PFSK-1 (cell line): ENCODE measurements around the gene PTPN14.

Experiments
- FOXP2 ChIP-seq: optimal IDR thresholded peaks from 2 replicates; pipeline ENCODE3; 2011; ENCODE audit warnings: borderline replicate concordance, control low read depth, inconsistent platforms; ENCODE audit not compliant: insufficient read depth; ENCODE audit errors: extremely low read length, extremely low read depth
- POLR2AphosphoS5 ChIP-seq: IDR thresholded peaks from 2 replicates; pipeline ENCODE4 v1.6.1; 2012; ENCODE audit warnings: low read depth, mild to moderate bottlenecking, control low read depth, low read length, moderate library complexity
- REST ChIP-seq, 2 experiments: IDR thresholded peaks; 2 replicates each; pipeline versions ENCODE4 v1.6.1 to v1.8.0; 2011 to 2012; ENCODE audit warnings: low read depth in 2 of 2, low read length in 2 of 2, control low read depth in 1 of 2, inconsistent platforms in 1 of 2, mild to moderate bottlenecking in 1 of 2, moderate library complexity in 1 of 2; ENCODE audit not compliant: insufficient read depth in 1 of 2
- SIN3A ChIP-seq: IDR thresholded peaks from 2 replicates; pipeline ENCODE4 v1.6.1; 2012; ENCODE audit warnings: mild to moderate bottlenecking, low read length, moderate library complexity, borderline replicate concordance; ENCODE audit not compliant: insufficient read depth
- TAF1 ChIP-seq: IDR thresholded peaks from 2 replicates; pipeline ENCODE4 v1.6.1; 2012; ENCODE audit warnings: low read length, control low read depth, borderline replicate concordance; ENCODE audit not compliant: insufficient read depth

The PTPN14 gene

GRCh38 chr1:214452152-214452784, 99.1 kb downstream of the PTPN14 start:
- no peak for TF ChIP-seq SIN3A
- no peak for TF ChIP-seq REST (IDR thresholded peaks at IDR 0.05; ENCODE audit: insufficient read depth in 1 of 2, low read depth in 2 of 2, low read length in 2 of 2)
- TF ChIP-seq TAF1, result no peak
- no peak for TF ChIP-seq POLR2AphosphoS5
- TF ChIP-seq FOXP2, result no peak

GRCh38 chr1:214451596-214451995, 99.8 kb downstream of the PTPN14 start:
- TF ChIP-seq FOXP2, result no peak
- no peak for TF ChIP-seq SIN3A
- TF ChIP-seq POLR2AphosphoS5, result no peak
- TF ChIP-seq REST (IDR thresholded peaks at IDR 0.05; ENCODE audit: insufficient read depth in 1 of 2, low read depth in 2 of 2, low read length in 2 of 2), result no peak
- no peak for TF ChIP-seq TAF1

GRCh38 chr1:214449371-214449770, 102.0 kb downstream of the PTPN14 start:
- TF ChIP-seq REST (IDR thresholded peaks at IDR 0.05; ENCODE audit: insufficient read depth in 1 of 2, low read depth in 2 of 2, low read length in 2 of 2) (no peak), FOXP2 (no peak), POLR2AphosphoS5 (no peak), TAF1 (no peak), SIN3A (no peak)

GRCh38 chr1:214448536-214448935, 102.9 kb downstream of the PTPN14 start:
- TF ChIP-seq TAF1 (no peak), REST (IDR thresholded peaks at IDR 0.05; ENCODE audit: insufficient read depth in 1 of 2, low read depth in 2 of 2, low read length in 2 of 2) (no peak), SIN3A (no peak), POLR2AphosphoS5 (no peak), FOXP2 (no peak)

- TF ChIP-seq FOXP2 (no peak), TAF1 (no peak), POLR2AphosphoS5 (no peak), REST (IDR thresholded peaks at IDR 0.05; ENCODE audit: insufficient read depth in 1 of 2, low read depth in 2 of 2, low read length in 2 of 2) (no peak), SIN3A (no peak)
Measured at GRCh38 chr1:214447557-214447871, 103.9 kb downstream of the PTPN14 start.
